Nephron progenitor cell (in vitro differentiated cells): ENCODE measurements around the gene LGR6.
"Not testable (repeated sequence)": the region's sequence is repeated elsewhere in the genome, so short reads cannot be mapped to it uniquely, and the experiment has no call there.

Experiments
- DNase-seq: peaks from one replicate; pipeline ENCODE4 v3.0.0; 2021
- H3K27ac Mint-ChIP-seq: 2 replicates; pipeline ENCODE4 v1.8.0; 2021; ENCODE audit warnings: mild to moderate bottlenecking, moderate library complexity, mixed read lengths
- H3K27me3 Mint-ChIP-seq: 2 replicates; pipeline ENCODE4 v1.8.0; 2021; ENCODE audit warnings: mild to moderate bottlenecking, low read depth, mixed read lengths; ENCODE audit not compliant: poor library complexity
- H3K36me3 Mint-ChIP-seq: 2 replicates; pipeline ENCODE4 v1.8.0; 2021; ENCODE audit warnings: low read depth, mixed read lengths
- H3K4me1 Mint-ChIP-seq: 2 replicates; pipeline ENCODE4 v1.8.0; 2021; ENCODE audit warnings: mixed read lengths
- H3K4me3 Mint-ChIP-seq: 2 replicates; pipeline ENCODE4 v1.8.0; 2021; ENCODE audit warnings: mild to moderate bottlenecking, moderate library complexity, mixed read lengths
- H3K9me3 Mint-ChIP-seq: 2 replicates; pipeline ENCODE4 v1.8.0; 2021; ENCODE audit warnings: mild to moderate bottlenecking, moderate library complexity, mixed read lengths
- TF ChIP-seq, protein P1 (sequence below): fragments of 200-600 bp; sonication (generic); IDR thresholded peaks from 2 replicates; pipeline ENCODE4 v1.5.0; 2021; ENCODE audit warnings: antibody characterized with exemption

Gene LGR6

DNA sequence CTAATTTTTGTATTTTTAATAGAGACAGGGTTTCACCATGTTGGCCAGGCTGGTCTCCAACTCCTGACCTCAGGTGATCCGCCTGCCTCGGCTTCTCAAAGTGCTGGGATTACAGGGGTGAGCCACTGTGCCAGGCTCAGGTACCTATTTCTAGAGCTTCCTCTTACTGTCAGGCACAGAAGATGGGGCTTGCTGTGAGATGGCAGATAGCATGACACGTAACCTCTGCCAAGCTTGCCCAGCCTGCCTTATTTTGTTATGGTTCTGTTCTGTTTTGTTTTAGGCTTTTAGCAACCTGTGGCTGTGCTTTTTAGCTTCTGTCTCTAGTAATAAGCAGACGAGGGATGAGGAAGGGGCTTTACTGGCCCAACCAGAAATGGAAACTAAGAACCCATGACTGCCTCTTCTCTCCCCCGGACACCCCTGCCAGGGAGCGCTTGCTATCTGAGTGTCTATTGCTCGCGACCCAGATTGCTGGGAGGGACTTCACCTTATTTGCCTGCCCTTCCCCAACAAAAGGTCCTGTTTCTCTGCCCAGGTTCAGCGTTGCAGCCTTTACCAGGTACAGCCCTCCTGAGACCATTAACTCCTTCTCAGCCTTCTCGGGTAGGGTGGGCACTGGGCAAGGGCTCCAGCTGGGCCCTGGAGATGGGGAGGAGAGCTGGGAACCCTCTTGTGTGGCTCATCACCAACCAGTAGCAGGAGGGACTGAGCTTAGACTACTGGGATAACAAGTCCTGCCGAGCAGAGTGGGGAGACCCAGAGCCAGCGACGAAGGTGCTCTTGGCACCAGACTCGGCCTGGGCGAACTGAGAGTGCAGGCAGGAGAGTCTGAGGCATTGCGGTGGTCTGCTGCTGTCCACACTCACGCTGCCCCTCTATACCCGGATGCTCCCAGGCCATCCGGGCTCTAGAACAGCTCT is 13.5 kb upstream of the LGR6 start:
- no peak for DNase-seq
- Mint-ChIP-seq H3K27me3 (peaks cover 10% of the 10 kb centered on the region), H3K36me3 (no peaks in the 10 kb centered on the region), H3K9me3 (no peaks in the 10 kb centered on the region), H3K4me3 (no peak overlapping the region), H3K27ac (no peak overlapping the region), H3K4me1 (peaks cover 31% of the 10 kb centered on the region)
- TF ChIP-seq, protein P1, sequence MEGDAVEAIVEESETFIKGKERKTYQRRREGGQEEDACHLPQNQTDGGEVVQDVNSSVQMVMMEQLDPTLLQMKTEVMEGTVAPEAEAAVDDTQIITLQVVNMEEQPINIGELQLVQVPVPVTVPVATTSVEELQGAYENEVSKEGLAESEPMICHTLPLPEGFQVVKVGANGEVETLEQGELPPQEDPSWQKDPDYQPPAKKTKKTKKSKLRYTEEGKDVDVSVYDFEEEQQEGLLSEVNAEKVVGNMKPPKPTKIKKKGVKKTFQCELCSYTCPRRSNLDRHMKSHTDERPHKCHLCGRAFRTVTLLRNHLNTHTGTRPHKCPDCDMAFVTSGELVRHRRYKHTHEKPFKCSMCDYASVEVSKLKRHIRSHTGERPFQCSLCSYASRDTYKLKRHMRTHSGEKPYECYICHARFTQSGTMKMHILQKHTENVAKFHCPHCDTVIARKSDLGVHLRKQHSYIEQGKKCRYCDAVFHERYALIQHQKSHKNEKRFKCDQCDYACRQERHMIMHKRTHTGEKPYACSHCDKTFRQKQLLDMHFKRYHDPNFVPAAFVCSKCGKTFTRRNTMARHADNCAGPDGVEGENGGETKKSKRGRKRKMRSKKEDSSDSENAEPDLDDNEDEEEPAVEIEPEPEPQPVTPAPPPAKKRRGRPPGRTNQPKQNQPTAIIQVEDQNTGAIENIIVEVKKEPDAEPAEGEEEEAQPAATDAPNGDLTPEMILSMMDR = no peak

DNA sequence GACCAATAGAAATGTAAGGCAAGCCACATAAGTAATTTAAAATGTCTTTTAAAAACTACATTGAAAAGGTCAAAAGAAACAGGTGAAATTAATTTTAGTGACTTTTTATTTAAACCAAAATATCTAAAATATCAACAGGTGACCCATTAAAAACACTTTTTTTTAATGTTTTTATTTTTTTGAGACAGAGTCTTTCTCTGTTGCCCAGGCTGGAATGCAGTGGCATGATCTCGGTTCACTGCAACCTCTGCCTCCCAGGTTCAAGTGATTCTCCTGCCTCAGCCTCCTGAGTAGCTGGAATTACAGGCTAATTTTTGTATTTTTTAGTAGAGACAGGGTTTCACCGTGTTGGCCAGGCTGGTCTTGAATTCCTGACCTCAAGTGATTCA is 12.9 kb upstream of the LGR6 start:
- not testable (repeated sequence) for H3K36me3 Mint-ChIP-seq, H3K9me3 Mint-ChIP-seq, H3K4me3 Mint-ChIP-seq, DNase-seq, H3K27me3 Mint-ChIP-seq, H3K27ac Mint-ChIP-seq
- peaks cover 32% of the 10 kb centered on the region for H3K4me1 Mint-ChIP-seq

DNA sequence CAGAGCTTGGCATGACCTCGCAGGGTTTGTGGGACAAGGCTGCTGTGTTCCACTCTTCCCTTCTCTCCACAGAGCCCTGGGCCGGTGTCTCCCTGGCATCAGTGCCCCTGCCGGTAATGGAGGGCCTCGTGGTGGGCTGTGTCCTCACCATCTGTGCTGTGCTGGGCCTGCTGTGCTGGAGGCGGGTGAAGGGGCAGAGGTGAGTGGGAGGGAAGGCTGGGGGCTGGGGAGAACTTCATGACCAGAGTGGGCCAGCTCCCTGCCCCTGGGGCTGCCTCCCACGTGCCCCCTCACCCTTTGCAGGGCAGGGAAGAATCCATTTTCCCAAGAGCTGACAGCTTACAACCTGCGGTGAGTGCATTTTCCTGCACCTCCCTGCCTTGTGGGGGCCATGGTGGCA is 12.0 kb upstream of the LGR6 start:
- H3K4me1 Mint-ChIP-seq = peaks cover 32% of the 10 kb centered on the region
- no peak for DNase-seq
- peaks cover 10% of the 10 kb centered on the region for H3K27me3 Mint-ChIP-seq
- no peak overlapping the region for H3K27ac Mint-ChIP-seq
- H3K9me3 Mint-ChIP-seq = no peaks in the 10 kb centered on the region
- no peak overlapping the region for H3K4me3 Mint-ChIP-seq
- TF ChIP-seq, protein P1 = no peak
- no peaks in the 10 kb centered on the region for H3K36me3 Mint-ChIP-seq

DNA sequence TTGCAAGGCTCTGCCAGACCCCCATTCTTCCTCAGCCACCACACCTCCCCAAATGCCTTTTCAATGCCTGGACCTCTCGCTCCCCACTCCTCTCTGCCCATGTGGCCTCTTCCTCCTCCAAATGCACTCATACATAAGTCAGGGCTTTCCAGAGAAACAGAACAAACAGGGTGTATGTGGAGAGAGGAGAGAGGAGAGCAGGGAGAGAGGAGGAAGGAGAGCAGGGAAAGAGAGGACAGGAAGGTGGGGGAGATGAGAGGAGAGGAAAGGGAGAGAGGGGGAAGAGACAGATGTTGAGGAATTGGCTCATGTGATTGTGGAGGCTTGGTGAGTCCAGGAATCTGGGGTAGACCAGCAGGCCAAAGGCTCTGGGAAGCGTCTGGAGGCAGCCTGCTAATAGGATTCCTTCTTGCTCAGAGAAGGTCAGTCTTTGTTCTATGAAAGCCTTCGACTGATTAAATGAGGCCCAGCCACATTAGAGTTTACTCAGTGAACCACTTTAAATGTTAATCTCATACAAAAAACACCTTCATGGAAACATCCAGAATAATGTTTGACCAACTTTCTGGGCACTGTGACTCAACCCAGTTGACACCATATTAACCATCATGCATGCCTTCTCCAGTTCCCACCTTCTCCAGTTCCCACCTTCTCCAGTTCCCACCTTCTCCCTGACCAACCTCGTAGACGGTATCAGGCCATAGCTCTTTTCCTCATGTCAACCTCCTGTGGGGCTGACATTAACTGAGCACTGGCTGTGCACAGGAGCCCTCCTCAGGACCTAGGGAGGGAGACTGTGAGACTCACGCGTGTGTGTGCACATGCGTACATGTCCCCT is 11.3 kb upstream of the LGR6 start:
- no peak overlapping the region for H3K27ac Mint-ChIP-seq
- H3K4me3 Mint-ChIP-seq = no peak overlapping the region
- peaks cover 37% of the 10 kb centered on the region for H3K4me1 Mint-ChIP-seq
- H3K9me3 Mint-ChIP-seq = no peaks in the 10 kb centered on the region
- TF ChIP-seq, protein P1 = no peak
- no peak for DNase-seq
- H3K36me3 Mint-ChIP-seq = no peaks in the 10 kb centered on the region
- H3K27me3 Mint-ChIP-seq = peaks cover 10% of the 10 kb centered on the region

DNA sequence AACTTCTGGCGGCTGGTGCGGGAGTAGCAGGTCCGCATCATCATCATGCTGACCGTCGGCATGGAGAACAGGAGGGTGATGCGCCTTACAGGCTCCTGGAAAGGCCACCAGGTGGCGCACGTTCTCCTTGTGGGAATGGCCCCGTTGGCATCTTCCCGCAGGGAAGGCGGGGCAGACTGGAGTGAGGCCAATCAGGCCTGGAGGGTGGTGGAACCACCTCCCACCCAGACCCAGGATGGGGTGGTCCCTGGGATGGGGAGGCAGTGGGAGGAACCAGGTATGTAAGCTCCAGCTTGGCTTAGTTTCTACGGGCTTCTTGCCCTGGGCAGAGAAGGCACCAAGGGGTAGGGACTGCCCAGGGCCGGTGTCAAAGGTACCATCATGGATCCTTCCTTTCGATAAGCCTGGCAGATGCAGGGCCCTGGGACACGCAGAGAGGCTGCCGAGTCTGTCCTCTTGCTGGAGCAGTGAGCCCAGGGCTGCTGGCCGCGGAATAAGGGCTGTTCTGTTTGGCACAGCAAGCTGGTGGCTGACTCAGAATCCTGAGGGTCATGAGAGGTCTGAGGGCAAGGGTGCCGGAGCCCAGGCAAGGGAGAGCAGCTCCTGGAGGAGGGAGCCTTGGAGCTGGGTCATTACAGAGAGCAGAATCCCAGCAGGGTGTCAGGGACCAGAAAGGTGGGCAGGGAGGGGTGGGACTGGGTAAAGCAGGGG is 8.7 kb upstream of the LGR6 start:
- Mint-ChIP-seq H3K27me3 (peaks cover 10% of the 10 kb centered on the region), H3K4me3 (peak overlapping the region; percentile 42), H3K36me3 (no peaks in the 10 kb centered on the region), H3K9me3 (peaks cover under 1% of the 10 kb centered on the region), H3K4me1 (peaks cover 50% of the 10 kb centered on the region), H3K27ac (no peak overlapping the region)
- TF ChIP-seq, protein P1 = peak; percentile 89
- peak; percentile 96 for DNase-seq

DNA sequence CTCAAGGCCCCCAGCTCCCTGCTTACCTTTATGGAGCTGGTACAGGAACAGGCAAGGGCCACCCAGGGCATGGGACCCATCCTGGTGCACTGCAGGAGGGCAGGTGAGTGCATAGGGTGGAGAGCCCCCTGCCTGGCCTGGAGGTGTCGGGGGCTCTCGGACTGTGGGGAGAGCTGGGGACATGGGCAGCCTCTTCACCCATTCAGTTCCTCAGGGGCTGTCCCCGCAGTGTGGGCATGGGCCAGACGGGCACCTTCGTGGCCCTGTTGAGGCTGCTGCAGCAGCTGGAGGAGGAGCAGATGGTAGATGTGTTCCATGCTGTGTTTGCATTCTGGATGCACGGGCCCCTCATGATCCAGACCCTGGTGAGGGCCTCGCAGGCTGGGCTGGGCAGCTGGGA is 7.3 kb upstream of the LGR6 start:
- Mint-ChIP-seq H3K9me3 (peaks cover 6% of the 10 kb centered on the region), H3K36me3 (no peaks in the 10 kb centered on the region), H3K4me3 (no peak overlapping the region), H3K27me3 (peaks cover 9% of the 10 kb centered on the region), H3K27ac (no peak overlapping the region), H3K4me1 (peaks cover 50% of the 10 kb centered on the region)
- DNase-seq = no peak
- TF ChIP-seq, protein P1 = no peak
